HepG2 (cell line): Measurements from ENCODE around the gene GJC1. TPM values are rescaled to one million over a fixed set of nuclear protein-coding genes. Genes with fewer than 3 reads are reported as not detected.

Experiments
- ETV6 ChIP-seq: sonication (generic); formaldehyde crosslinking; conservative IDR thresholded peaks from 2 replicates; pipeline ENCODE4 v1.4.0; 2020; ENCODE audit warnings: missing genetic modification reagents
- FOXA1 ChIP-seq, 2 experiments: fragments of 450-650 bp in 1 of 2; sonication (generic) in 1 of 2; formaldehyde crosslinking in 1 of 2; IDR thresholded peaks; 2 replicates each; pipeline versions ENCODE4 v1.4.0 to v1.6.1; 2016 to 2020; ENCODE audit warnings: missing genetic modification reagents in 1 of 2
- ZBTB40 ChIP-seq, 2 experiments: fragments of 450-650 bp in 1 of 2; sonication (generic) in 1 of 2; formaldehyde crosslinking in 1 of 2; IDR thresholded peaks; 2 replicates each; pipeline versions ENCODE4 v1.6.1 to v1.8.0; 2016 to 2022; ENCODE audit warnings: antibody characterized with exemption in 1 of 2, mild to moderate bottlenecking in 1 of 2, missing genetic modification reagents in 1 of 2
- ZBTB42 ChIP-seq: sonication (generic); formaldehyde crosslinking; IDR thresholded peaks from 2 replicates; pipeline ENCODE4 v1.5.0; 2020; ENCODE audit warnings: mild to moderate bottlenecking, missing genetic modification reagents
- ZNF318 ChIP-seq: sonication (generic); formaldehyde crosslinking; IDR thresholded peaks from 2 replicates; pipeline ENCODE4 v1.4.0; 2020; ENCODE audit warnings: mild to moderate bottlenecking, missing genetic modification reagents
- polyA plus RNA-seq, 8 experiments: library from polyadenylated mRNA; depleted of rRNA in 3 of 8; stranded (reverse) in 7 of 8; unstranded in 1 of 8; fragments of >200 nt; fragmentation: Illumina TruSeq in 4 of 8; extraction: Trizol in 4 of 8; gene quantifications; 2 replicates each; pipeline versions ENCODE4 v1.2.1 to v1.2.3, GENCODE V29; 2011 to 2016; ENCODE audit warnings: low read depth in 4 of 8, missing spikeins in 1 of 8, mixed read lengths in 1 of 8; ENCODE audit not compliant: insufficient read depth in 1 of 8
- total RNA-seq, 5 experiments: library from RNA; depleted of rRNA; stranded (reverse); fragments of >200 nt; fragmentation: Illumina TruSeq; extraction: Trizol; gene quantifications; 2 replicates each; pipeline ENCODE4 v1.2.3, GENCODE V29; 2016; ENCODE audit warnings: low read depth in 1 of 5

Gene GJC1
- total and polyA plus RNA-seq, 2 of the 13 experiments (the other 11 are each of a cell fraction or from before 2014, with no cell fraction given), result 1.7 TPM

GRCh38 chr17:44779211-44780025 lies 50.7 kb downstream of the GJC1 start (continued):
- TF ChIP-seq ZNF318, result no peak
- no peak for TF ChIP-seq ETV6 (CRISPR knock-in tag)
- TF ChIP-seq ZBTB40 (IDR thresholded peaks at IDR 0.05), result no peak
- TF ChIP-seq ZBTB40 (CRISPR knock-in tag; IDR thresholded peaks at IDR 0.05), result no peak
- no peak for TF ChIP-seq ZBTB42 (CRISPR knock-in tag)
- TF ChIP-seq FOXA1 (IDR thresholded peaks at IDR 0.05), result no peak
- TF ChIP-seq FOXA1 (CRISPR knock-in tag; IDR thresholded peaks at IDR 0.05), result no peak
